ENCODE results near the gene PLA2G2C.
A peak's percentile ranks its signal among the peaks of the same experiment; 100 is the strongest.

PLA2G2C gene

GRCh38 chr1:20180844-20181207 is 5.5 kb downstream of the PLA2G2C start:
- DNase-seq, result no peak
- ChIA-PET POLR2A (no interaction called here), CTCF (interaction anchor here (1.1 to 3.1 kb wide), 3 partner anchors 8 to 28 kb away, joined by 3 to 11 read pairs (median 4); no protein-coding TSS in a partner anchor)
- Histone ChIP-seq H3K27ac (ENCODE audit: insufficient read depth in 1 of 2, low read depth in 1 of 2, low read length in 2 of 2, poor library complexity in 1 of 2, severe bottlenecking in 2 of 2) (no peak overlapping the region), H3K27me3 (replicated peaks in 2 of 5; ENCODE audit: control insufficient read depth in 4 of 5, insufficient read depth in 5 of 5, low read length in 4 of 5) (peaks cover 0 to 55% (median 17%) of the 10 kb centered on the region in 5 experiments), H3K4me3 (ENCODE audit: control insufficient read depth in 1 of 7, extremely low read depth in 1 of 7, insufficient read depth in 4 of 7, low read depth in 2 of 7, low read length in 6 of 7) (no peak overlapping the region), H3K9me3 (ENCODE audit: control extremely low read depth in 1 of 5, control insufficient read depth in 4 of 5, insufficient read depth in 2 of 5, low read depth in 1 of 5, low read length in 4 of 5) (peaks cover 0 to 6% (median 0%) of the 10 kb centered on the region in 5 experiments), H3K36me3 (ENCODE audit: control insufficient read depth in 4 of 4, insufficient read depth in 4 of 4, low read length in 3 of 4) (no peaks in the 10 kb centered on the region), H3K4me1 (ENCODE audit: control extremely low read depth in 1 of 4, control insufficient read depth in 4 of 4, insufficient read depth in 4 of 4, low read length in 3 of 4) (peaks cover 0 to 6% (median 6%) of the 10 kb centered on the region in 4 experiments)
- WGBS (ENCODE audit: insufficient coverage), result 100% methylated on average over 1 of the region's 3 CpGs

GRCh38 chr1:20180129-20180843 is 6.0 kb downstream of the PLA2G2C start:
- no peak for DNase-seq
- Histone ChIP-seq H3K4me1 (ENCODE audit: control extremely low read depth in 1 of 4, control insufficient read depth in 4 of 4, insufficient read depth in 4 of 4, low read length in 3 of 4) (peaks cover 0 to 2% (median 1%) of the 10 kb centered on the region in 4 experiments), H3K36me3 (ENCODE audit: control insufficient read depth in 4 of 4, insufficient read depth in 4 of 4, low read length in 3 of 4) (no peaks in the 10 kb centered on the region), H3K4me3 (ENCODE audit: control insufficient read depth in 1 of 7, extremely low read depth in 1 of 7, insufficient read depth in 4 of 7, low read depth in 2 of 7, low read length in 6 of 7) (no peak overlapping the region), H3K27ac (ENCODE audit: insufficient read depth in 1 of 2, low read depth in 1 of 2, low read length in 2 of 2, poor library complexity in 1 of 2, severe bottlenecking in 2 of 2) (no peak overlapping the region), H3K27me3 (replicated peaks in 2 of 5; ENCODE audit: control insufficient read depth in 4 of 5, insufficient read depth in 5 of 5, low read length in 4 of 5) (peaks cover 0 to 50% (median 13%) of the 10 kb centered on the region in 5 experiments), H3K9me3 (ENCODE audit: control extremely low read depth in 1 of 5, control insufficient read depth in 4 of 5, insufficient read depth in 2 of 5, low read depth in 1 of 5, low read length in 4 of 5) (peaks cover 0 to 6% (median 0%) of the 10 kb centered on the region in 5 experiments)
- ChIA-PET POLR2A (no interaction called here), CTCF (interaction anchor here (1.6 to 3.1 kb wide), 4 partner anchors 9 to 27 kb away, joined by 4 to 11 read pairs (median 10); no protein-coding TSS in a partner anchor)
- WGBS (ENCODE audit: insufficient coverage), result 96% methylated on average over 5 of the region's 6 CpGs

GRCh38 chr1:20179371-20180128 is 6.8 kb downstream of the PLA2G2C start:
- Histone ChIP-seq H3K27ac (ENCODE audit: insufficient read depth in 1 of 2, low read depth in 1 of 2, low read length in 2 of 2, poor library complexity in 1 of 2, severe bottlenecking in 2 of 2) (no peak overlapping the region), H3K9me3 (ENCODE audit: control extremely low read depth in 1 of 5, control insufficient read depth in 4 of 5, insufficient read depth in 2 of 5, low read depth in 1 of 5, low read length in 4 of 5) (peaks cover 0 to 6% (median 0%) of the 10 kb centered on the region in 5 experiments), H3K27me3 (replicated peaks in 2 of 5; ENCODE audit: control insufficient read depth in 4 of 5, insufficient read depth in 5 of 5, low read length in 4 of 5) (peaks cover 0 to 42% (median 9%) of the 10 kb centered on the region in 5 experiments), H3K4me3 (ENCODE audit: control insufficient read depth in 1 of 7, extremely low read depth in 1 of 7, insufficient read depth in 4 of 7, low read depth in 2 of 7, low read length in 6 of 7) (no peak overlapping the region), H3K4me1 (ENCODE audit: control extremely low read depth in 1 of 4, control insufficient read depth in 4 of 4, insufficient read depth in 4 of 4, low read length in 3 of 4) (no peaks in the 10 kb centered on the region), H3K36me3 (ENCODE audit: control insufficient read depth in 4 of 4, insufficient read depth in 4 of 4, low read length in 3 of 4) (no peaks in the 10 kb centered on the region)
- no peak for DNase-seq
- 100% methylated on average over 1 of the region's 2 CpGs for WGBS (ENCODE audit: insufficient coverage)
- ChIA-PET CTCF (interaction anchor here (1.2 to 3.1 kb wide), 6 partner anchors 8 to 26 kb away, joined by 3 to 11 read pairs (median 8); no protein-coding TSS in a partner anchor), POLR2A (interaction anchor here (0.6 kb wide), 1 partner anchor 23 kb away, joined by 4 read pairs; no protein-coding TSS in a partner anchor)

- peak in 1 of 3 donors; percentile 46 for DNase-seq
- H3K27ac ChIP-seq (ENCODE audit: insufficient read depth in 1 of 2, low read depth in 1 of 2, low read length in 2 of 2, poor library complexity in 1 of 2, severe bottlenecking in 2 of 2), result no peak overlapping the region
- ChIA-PET CTCF (interaction anchor here (1.2 to 3.1 kb wide), 6 partner anchors 9 to 26 kb away, joined by 3 to 11 read pairs (median 8); no protein-coding TSS in a partner anchor), POLR2A (interaction anchor here (0.5 to 0.6 kb wide), 2 partner anchors 24 to 41 kb away, joined by 3 to 4 read pairs; no protein-coding TSS in a partner anchor)
- H3K36me3 ChIP-seq (ENCODE audit: control insufficient read depth in 4 of 4, insufficient read depth in 4 of 4, low read length in 3 of 4), result no peaks in the 10 kb centered on the region
- H3K27me3 ChIP-seq (replicated peaks in 2 of 5; ENCODE audit: control insufficient read depth in 4 of 5, insufficient read depth in 5 of 5, low read length in 4 of 5), result peaks cover 0 to 35% (median 8%) of the 10 kb centered on the region in 5 experiments
- no peak overlapping the region for H3K4me3 ChIP-seq (ENCODE audit: control insufficient read depth in 1 of 7, extremely low read depth in 1 of 7, insufficient read depth in 4 of 7, low read depth in 2 of 7, low read length in 6 of 7)
- H3K4me1 ChIP-seq (ENCODE audit: control extremely low read depth in 1 of 4, control insufficient read depth in 4 of 4, insufficient read depth in 4 of 4, low read length in 3 of 4), result no peaks in the 10 kb centered on the region
- peaks cover 0 to 6% (median 0%) of the 10 kb centered on the region in 5 experiments for H3K9me3 ChIP-seq (ENCODE audit: control extremely low read depth in 1 of 5, control insufficient read depth in 4 of 5, insufficient read depth in 2 of 5, low read depth in 1 of 5, low read length in 4 of 5)
- WGBS (ENCODE audit: insufficient coverage), result 95% methylated on average over 9 of the region's 13 CpGs
Observed at GRCh38 chr1:20178634-20179370, 7.5 kb downstream of the PLA2G2C start.

- no peak overlapping the region for H3K4me3 ChIP-seq (ENCODE audit: control insufficient read depth in 1 of 7, extremely low read depth in 1 of 7, insufficient read depth in 4 of 7, low read depth in 2 of 7, low read length in 6 of 7)
- CTCF ChIA-PET, result interaction anchor here (1.6 kb wide), 1 partner anchor 9 kb away, joined by 4 read pairs; no protein-coding TSS in a partner anchor
- H3K27ac ChIP-seq (ENCODE audit: insufficient read depth in 1 of 2, low read depth in 1 of 2, low read length in 2 of 2, poor library complexity in 1 of 2, severe bottlenecking in 2 of 2), result no peak overlapping the region
- peaks cover 0 to 5% (median 0%) of the 10 kb centered on the region in 4 experiments for H3K4me1 ChIP-seq (ENCODE audit: control extremely low read depth in 1 of 4, control insufficient read depth in 4 of 4, insufficient read depth in 4 of 4, low read length in 3 of 4)
- DNase-seq, result no peak
- peaks cover 0 to 9% (median 2%) of the 10 kb centered on the region in 5 experiments for H3K27me3 ChIP-seq (replicated peaks in 2 of 5; ENCODE audit: control insufficient read depth in 4 of 5, insufficient read depth in 5 of 5, low read length in 4 of 5)
- POLR2A ChIA-PET, result no interaction called here
- WGBS (ENCODE audit: insufficient coverage), result 77% methylated on average over 7 of the region's 9 CpGs
- peaks cover 0 to 5% (median 0%) of the 10 kb centered on the region in 5 experiments for H3K9me3 ChIP-seq (ENCODE audit: control extremely low read depth in 1 of 5, control insufficient read depth in 4 of 5, insufficient read depth in 2 of 5, low read depth in 1 of 5, low read length in 4 of 5)
- H3K36me3 ChIP-seq (ENCODE audit: control insufficient read depth in 4 of 4, insufficient read depth in 4 of 4, low read length in 3 of 4), result no peaks in the 10 kb centered on the region
Observed at GRCh38 chr1:20174937-20175666, 11.2 kb downstream of the PLA2G2C start.

GRCh38 chr1:20172033-20172590 is 14.2 kb downstream of the PLA2G2C start:
- WGBS (ENCODE audit: insufficient coverage), result 98% methylated on average over 7 of the region's 12 CpGs
- H3K9me3 ChIP-seq (ENCODE audit: control extremely low read depth in 1 of 5, control insufficient read depth in 4 of 5, insufficient read depth in 2 of 5, low read depth in 1 of 5, low read length in 4 of 5), result peaks cover 0 to 3% (median 0%) of the 10 kb centered on the region in 5 experiments
- no peak overlapping the region for H3K27ac ChIP-seq (ENCODE audit: insufficient read depth in 1 of 2, low read depth in 1 of 2, low read length in 2 of 2, poor library complexity in 1 of 2, severe bottlenecking in 2 of 2)
- peaks cover 0 to 5% (median 0%) of the 10 kb centered on the region in 5 experiments for H3K27me3 ChIP-seq (replicated peaks in 2 of 5; ENCODE audit: control insufficient read depth in 4 of 5, insufficient read depth in 5 of 5, low read length in 4 of 5)
- POLR2A ChIA-PET, result no interaction called here
- peaks cover 0 to 5% (median 0%) of the 10 kb centered on the region in 4 experiments for H3K4me1 ChIP-seq (ENCODE audit: control extremely low read depth in 1 of 4, control insufficient read depth in 4 of 4, insufficient read depth in 4 of 4, low read length in 3 of 4)
- no peak for DNase-seq
- H3K4me3 ChIP-seq (ENCODE audit: control insufficient read depth in 1 of 7, extremely low read depth in 1 of 7, insufficient read depth in 4 of 7, low read depth in 2 of 7, low read length in 6 of 7), result no peak overlapping the region
- no peaks in the 10 kb centered on the region for H3K36me3 ChIP-seq (ENCODE audit: control insufficient read depth in 4 of 4, insufficient read depth in 4 of 4, low read length in 3 of 4)
- CTCF ChIA-PET, result interaction anchor here (0.9 to 3.9 kb wide), 5 partner anchors 16 to 39 kb away, joined by 3 to 11 read pairs (median 4); no protein-coding TSS in a partner anchor

Data from common myeloid progenitor, CD34-positive (primary cell).